GM23248 (cell line): ENCODE results near the gene SCRN3.

Experiments used
- EZH2 ChIP-seq: fragments of 200-600 bp; sonication (generic); IDR thresholded peaks from 2 replicates; pipeline ENCODE4 v1.6.1; 2018; ENCODE audit warnings: antibody characterized with exemption, mild to moderate bottlenecking; ENCODE audit not compliant: insufficient read depth, poor library complexity, severe bottlenecking
- EZH2phosphoT487 ChIP-seq: fragments of 200-600 bp; sonication (generic); IDR thresholded peaks from 2 replicates; pipeline ENCODE4 v1.6.1; 2018; ENCODE audit warnings: antibody characterized with exemption, moderate library complexity, mild to moderate bottlenecking, low read depth; ENCODE audit not compliant: insufficient read depth

DNA sequence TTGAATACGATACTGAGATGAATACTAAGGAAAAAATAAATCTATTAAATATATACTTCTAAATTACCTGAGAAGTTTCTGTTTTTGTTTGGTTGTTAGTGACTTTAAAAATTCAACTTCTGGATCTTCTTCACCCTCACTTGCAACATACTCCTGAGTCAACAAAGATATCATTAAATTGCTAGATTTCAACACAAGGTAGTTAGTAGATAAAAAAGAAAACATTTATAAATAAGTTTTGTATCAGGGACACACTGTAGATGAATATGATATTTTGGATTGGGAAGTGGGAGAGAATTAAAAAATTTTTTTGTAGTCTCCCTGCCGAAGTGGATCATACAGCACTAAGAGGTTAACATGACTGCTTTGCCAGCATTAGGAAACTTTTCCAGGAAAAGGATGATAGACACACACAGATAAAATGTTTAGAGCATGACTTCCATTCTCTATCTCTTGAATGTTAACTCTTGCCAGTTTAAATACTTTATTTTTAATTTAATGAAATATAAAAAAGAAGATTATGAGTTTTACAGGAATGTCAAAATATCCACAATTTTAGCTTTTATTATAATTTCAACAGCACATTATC is 44.8 kb upstream of the SCRN3 start:
- TF ChIP-seq EZH2phosphoT487: no peak
- TF ChIP-seq EZH2: no peak
